ENCODE measurements around the gene INPP5D.

- TF ChIP-seq, protein P1, sequence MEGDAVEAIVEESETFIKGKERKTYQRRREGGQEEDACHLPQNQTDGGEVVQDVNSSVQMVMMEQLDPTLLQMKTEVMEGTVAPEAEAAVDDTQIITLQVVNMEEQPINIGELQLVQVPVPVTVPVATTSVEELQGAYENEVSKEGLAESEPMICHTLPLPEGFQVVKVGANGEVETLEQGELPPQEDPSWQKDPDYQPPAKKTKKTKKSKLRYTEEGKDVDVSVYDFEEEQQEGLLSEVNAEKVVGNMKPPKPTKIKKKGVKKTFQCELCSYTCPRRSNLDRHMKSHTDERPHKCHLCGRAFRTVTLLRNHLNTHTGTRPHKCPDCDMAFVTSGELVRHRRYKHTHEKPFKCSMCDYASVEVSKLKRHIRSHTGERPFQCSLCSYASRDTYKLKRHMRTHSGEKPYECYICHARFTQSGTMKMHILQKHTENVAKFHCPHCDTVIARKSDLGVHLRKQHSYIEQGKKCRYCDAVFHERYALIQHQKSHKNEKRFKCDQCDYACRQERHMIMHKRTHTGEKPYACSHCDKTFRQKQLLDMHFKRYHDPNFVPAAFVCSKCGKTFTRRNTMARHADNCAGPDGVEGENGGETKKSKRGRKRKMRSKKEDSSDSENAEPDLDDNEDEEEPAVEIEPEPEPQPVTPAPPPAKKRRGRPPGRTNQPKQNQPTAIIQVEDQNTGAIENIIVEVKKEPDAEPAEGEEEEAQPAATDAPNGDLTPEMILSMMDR (conservative IDR thresholded peaks at IDR 0.05; ENCODE audit: low read depth, low read length) = peak; percentile 71
- TF ChIP-seq EZH2 (IDR thresholded peaks at IDR 0.05; ENCODE audit: borderline replicate concordance, low read depth, low read length, poor library complexity, severe bottlenecking) = no peak
These were observed 69.3 kb downstream of the INPP5D start for GRCh38 chr2:233129351-233129978.

Data from A673 (cell line).